ENCODE results near the gene SEC23IP. TPM values are rescaled to one million over a fixed set of nuclear protein-coding genes. Genes with fewer than 3 reads are reported as not detected.
A peak's percentile ranks its signal among the peaks of the same experiment; 100 is the strongest.
"Not testable (repeated sequence)": the region's sequence is repeated elsewhere in the genome, so short reads cannot be mapped to it uniquely, and the experiment has no call there.

SEC23IP gene
- total RNA-seq, 1 experiment from 2014 or later: 32.0 TPM

GRCh38 chr10:119890307-119890706 lies 2.2 kb upstream of the SEC23IP start:
- not testable (repeated sequence) for H3K4me2 ChIP-seq (ENCODE audit: low read depth, low read length, poor library complexity, severe bottlenecking); H2AFZ ChIP-seq (ENCODE audit: low read length); H3K27me3 ChIP-seq (ENCODE audit: low read length); H3K9me2 ChIP-seq (replicated peaks; ENCODE audit: insufficient read depth, low read length); DNase-seq; H3K9me3 ChIP-seq (ENCODE audit: low read length); H3K36me3 ChIP-seq (ENCODE audit: insufficient read depth, low read length); H3K4me3 ChIP-seq (ENCODE audit: low read length); H3K27ac ChIP-seq (ENCODE audit: low read length); H3K9ac ChIP-seq (ENCODE audit: low read length)
- Histone ChIP-seq H3K79me2 (ENCODE audit: low read length) (peaks cover 35% of the 10 kb centered on the region), H4K20me1 (ENCODE audit: insufficient read depth, low read depth, low read length) (peaks cover 10% of the 10 kb centered on the region; the same call in 1 of the 2 replicates), H3K4me1 (ENCODE audit: low read length) (peaks cover 21% of the 10 kb centered on the region)

- not testable (repeated sequence) for H3K27me3 ChIP-seq (ENCODE audit: low read length); H3K9me2 ChIP-seq (replicated peaks; ENCODE audit: insufficient read depth, low read length); H3K9me3 ChIP-seq (ENCODE audit: low read length); H3K27ac ChIP-seq (ENCODE audit: low read length); H3K36me3 ChIP-seq (ENCODE audit: insufficient read depth, low read length)
- Histone ChIP-seq H2AFZ (ENCODE audit: low read length) (peak overlapping the region; percentile 97), H3K79me2 (ENCODE audit: low read length) (peaks cover 50% of the 10 kb centered on the region), H3K9ac (ENCODE audit: low read length) (peak overlapping the region; percentile 94), H4K20me1 (ENCODE audit: insufficient read depth, low read depth, low read length) (peaks cover 10% of the 10 kb centered on the region; the same call in 1 of the 2 replicates), H3K4me3 (ENCODE audit: low read length) (peak overlapping the region; percentile 97), H3K4me1 (ENCODE audit: low read length) (peaks cover 21% of the 10 kb centered on the region), H3K4me2 (ENCODE audit: low read depth, low read length, poor library complexity, severe bottlenecking) (peak overlapping the region; percentile 79)
- peak; percentile 43 for DNase-seq
Observed at GRCh38 chr10:119891849-119892187, 712 bp upstream of the SEC23IP start.

GRCh38 chr10:119893074-119893473 lies 544 bp downstream of the SEC23IP start:
- Histone ChIP-seq H3K4me1 (ENCODE audit: low read length) (peaks cover 21% of the 10 kb centered on the region), H3K27ac (ENCODE audit: low read length) (peak overlapping the region; percentile 69), H3K9me2 (replicated peaks; ENCODE audit: insufficient read depth, low read length) (no peaks in the 10 kb centered on the region), H3K27me3 (ENCODE audit: low read length) (no peaks in the 10 kb centered on the region), H3K9ac (ENCODE audit: low read length) (peak overlapping the region; percentile 94), H4K20me1 (ENCODE audit: insufficient read depth, low read depth, low read length) (peaks cover 13% of the 10 kb centered on the region; the same call in 1 of the 2 replicates), H2AFZ (ENCODE audit: low read length) (peak overlapping the region; percentile 73; the same call in 1 of the 2 replicates), H3K4me2 (ENCODE audit: low read depth, low read length, poor library complexity, severe bottlenecking) (peak overlapping the region; percentile 79), H3K9me3 (ENCODE audit: low read length) (no peaks in the 10 kb centered on the region), H3K4me3 (ENCODE audit: low read length) (peak overlapping the region; percentile 97), H3K79me2 (ENCODE audit: low read length) (peaks cover 59% of the 10 kb centered on the region), H3K36me3 (ENCODE audit: insufficient read depth, low read length) (0 out of 2 replicates have a peak, but pooled peaks cover under 1% of the 10 kb centered on the region)
- DNase-seq: peak; percentile 48

- H3K4me2 ChIP-seq (ENCODE audit: low read depth, low read length, poor library complexity, severe bottlenecking): peak overlapping the region; percentile 79
- H4K20me1 ChIP-seq (ENCODE audit: insufficient read depth, low read depth, low read length): peaks cover 13% of the 10 kb centered on the region; the same call in 1 of the 2 replicates
- DNase-seq: no peak
- H3K4me3 ChIP-seq (ENCODE audit: low read length): peak overlapping the region; percentile 97; the same call in 1 of the 2 replicates
- no peak overlapping the region for H3K27ac ChIP-seq (ENCODE audit: low read length)
- peaks cover 21% of the 10 kb centered on the region for H3K4me1 ChIP-seq (ENCODE audit: low read length)
- peak overlapping the region; percentile 94 for H3K9ac ChIP-seq (ENCODE audit: low read length)
- H3K79me2 ChIP-seq (ENCODE audit: low read length): peaks cover 67% of the 10 kb centered on the region
- H3K9me2 ChIP-seq (replicated peaks; ENCODE audit: insufficient read depth, low read length): no peaks in the 10 kb centered on the region
- peaks cover 9% of the 10 kb centered on the region; the same call in 1 of the 2 replicates for H3K36me3 ChIP-seq (ENCODE audit: insufficient read depth, low read length)
- H3K9me3 ChIP-seq (ENCODE audit: low read length): no peaks in the 10 kb centered on the region
- no peaks in the 10 kb centered on the region for H3K27me3 ChIP-seq (ENCODE audit: low read length)
- H2AFZ ChIP-seq (ENCODE audit: low read length): no peak overlapping the region
Observed at GRCh38 chr10:119893845-119894427, 1.4 kb downstream of the SEC23IP start.

- no peak overlapping the region for H3K4me3 ChIP-seq (ENCODE audit: low read length)
- no peak for DNase-seq
- H3K36me3 ChIP-seq (ENCODE audit: insufficient read depth, low read length): peaks cover 15% of the 10 kb centered on the region; the same call in 1 of the 2 replicates
- H3K27ac ChIP-seq (ENCODE audit: low read length): no peak overlapping the region
- H3K4me2 ChIP-seq (ENCODE audit: low read depth, low read length, poor library complexity, severe bottlenecking): no peak overlapping the region
- H4K20me1 ChIP-seq (ENCODE audit: insufficient read depth, low read depth, low read length): peaks cover 13% of the 10 kb centered on the region; the same call in 1 of the 2 replicates
- H3K79me2 ChIP-seq (ENCODE audit: low read length): peaks cover 90% of the 10 kb centered on the region
- no peak overlapping the region for H3K9ac ChIP-seq (ENCODE audit: low read length)
- peaks cover 21% of the 10 kb centered on the region for H3K4me1 ChIP-seq (ENCODE audit: low read length)
- no peaks in the 10 kb centered on the region for H3K9me3 ChIP-seq (ENCODE audit: low read length)
- no peaks in the 10 kb centered on the region for H3K27me3 ChIP-seq (ENCODE audit: low read length)
- H3K9me2 ChIP-seq (replicated peaks; ENCODE audit: insufficient read depth, low read length): no peaks in the 10 kb centered on the region
- H2AFZ ChIP-seq (ENCODE audit: low read length): no peak overlapping the region
Observed at GRCh38 chr10:119896061-119896655, 3.6 kb downstream of the SEC23IP start.

GRCh38 chr10:119896937-119897770 lies 4.6 kb downstream of the SEC23IP start:
- peaks cover 18% of the 10 kb centered on the region; the same call in 1 of the 2 replicates for H3K36me3 ChIP-seq (ENCODE audit: insufficient read depth, low read length)
- H3K27ac ChIP-seq (ENCODE audit: low read length): no peak overlapping the region
- H4K20me1 ChIP-seq (ENCODE audit: insufficient read depth, low read depth, low read length): peaks cover 13% of the 10 kb centered on the region; the same call in 1 of the 2 replicates
- H3K9me3 ChIP-seq (ENCODE audit: low read length): no peaks in the 10 kb centered on the region
- H3K9me2 ChIP-seq (replicated peaks; ENCODE audit: insufficient read depth, low read length): no peaks in the 10 kb centered on the region
- DNase-seq: no peak
- no peak overlapping the region for H3K9ac ChIP-seq (ENCODE audit: low read length)
- H3K79me2 ChIP-seq (ENCODE audit: low read length): peaks cover 94% of the 10 kb centered on the region
- no peak overlapping the region for H3K4me2 ChIP-seq (ENCODE audit: low read depth, low read length, poor library complexity, severe bottlenecking)
- H3K4me1 ChIP-seq (ENCODE audit: low read length): peaks cover 14% of the 10 kb centered on the region
- H3K27me3 ChIP-seq (ENCODE audit: low read length): no peaks in the 10 kb centered on the region
- no peak overlapping the region for H3K4me3 ChIP-seq (ENCODE audit: low read length)
- no peak overlapping the region for H2AFZ ChIP-seq (ENCODE audit: low read length)

- Histone ChIP-seq H3K4me1 (ENCODE audit: low read length) (peaks cover 11% of the 10 kb centered on the region), H3K4me3 (ENCODE audit: low read length) (no peak overlapping the region), H3K79me2 (ENCODE audit: low read length) (peaks cover 93% of the 10 kb centered on the region), H3K27ac (ENCODE audit: low read length) (no peak overlapping the region), H2AFZ (ENCODE audit: low read length) (no peak overlapping the region), H3K9ac (ENCODE audit: low read length) (no peak overlapping the region), H4K20me1 (ENCODE audit: insufficient read depth, low read depth, low read length) (peaks cover 13% of the 10 kb centered on the region; the same call in 1 of the 2 replicates), H3K4me2 (ENCODE audit: low read depth, low read length, poor library complexity, severe bottlenecking) (no peak overlapping the region), H3K9me2 (replicated peaks; ENCODE audit: insufficient read depth, low read length) (no peaks in the 10 kb centered on the region), H3K27me3 (ENCODE audit: low read length) (no peaks in the 10 kb centered on the region), H3K9me3 (ENCODE audit: low read length) (no peaks in the 10 kb centered on the region), H3K36me3 (ENCODE audit: insufficient read depth, low read length) (peaks cover 29% of the 10 kb centered on the region)
- DNase-seq: no peak
Observed at GRCh38 chr10:119898577-119898976, 6.0 kb downstream of the SEC23IP start.

All from Karpas-422 (cell line).